Panc1 (cell line): ENCODE results near the gene HIPK2.

Experiments used
- CTCF ChIP-seq: fragments of 450-650 bp; IDR thresholded peaks from 2 replicates; pipeline ENCODE4 v1.5.1; 2017; ENCODE audit warnings: mild to moderate bottlenecking
- TF ChIP-seq, protein P1 (sequence below), 2 experiments: IDR thresholded peaks; 2 replicates each; pipeline ENCODE4 v1.6.1; 2011 to 2012; ENCODE audit warnings: low read depth in 2 of 2, control low read depth in 1 of 2, low read length in 1 of 2, mild to moderate bottlenecking in 1 of 2, moderate library complexity in 1 of 2; ENCODE audit not compliant: insufficient read depth in 1 of 2

DNA sequence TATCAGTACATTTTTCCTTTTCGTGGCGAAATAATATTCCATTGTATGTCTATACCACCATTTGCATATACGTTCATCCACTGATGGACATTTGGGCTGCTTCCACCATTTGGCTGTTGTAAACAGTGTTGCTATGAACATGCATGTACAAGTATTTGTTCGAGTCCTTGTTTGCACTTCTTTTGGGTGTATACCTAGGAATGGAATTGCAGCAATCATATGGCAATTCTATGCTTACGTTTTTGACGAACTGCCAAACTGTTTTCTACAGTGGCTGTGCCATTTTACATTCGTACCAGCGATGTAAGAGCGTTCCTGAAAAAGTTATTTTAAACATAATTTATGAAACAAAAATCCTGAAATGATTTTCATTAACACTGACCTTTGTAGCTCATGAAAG is 79.5 kb downstream of the HIPK2 start:
- TF ChIP-seq CTCF: no peak
- TF ChIP-seq, protein P1, sequence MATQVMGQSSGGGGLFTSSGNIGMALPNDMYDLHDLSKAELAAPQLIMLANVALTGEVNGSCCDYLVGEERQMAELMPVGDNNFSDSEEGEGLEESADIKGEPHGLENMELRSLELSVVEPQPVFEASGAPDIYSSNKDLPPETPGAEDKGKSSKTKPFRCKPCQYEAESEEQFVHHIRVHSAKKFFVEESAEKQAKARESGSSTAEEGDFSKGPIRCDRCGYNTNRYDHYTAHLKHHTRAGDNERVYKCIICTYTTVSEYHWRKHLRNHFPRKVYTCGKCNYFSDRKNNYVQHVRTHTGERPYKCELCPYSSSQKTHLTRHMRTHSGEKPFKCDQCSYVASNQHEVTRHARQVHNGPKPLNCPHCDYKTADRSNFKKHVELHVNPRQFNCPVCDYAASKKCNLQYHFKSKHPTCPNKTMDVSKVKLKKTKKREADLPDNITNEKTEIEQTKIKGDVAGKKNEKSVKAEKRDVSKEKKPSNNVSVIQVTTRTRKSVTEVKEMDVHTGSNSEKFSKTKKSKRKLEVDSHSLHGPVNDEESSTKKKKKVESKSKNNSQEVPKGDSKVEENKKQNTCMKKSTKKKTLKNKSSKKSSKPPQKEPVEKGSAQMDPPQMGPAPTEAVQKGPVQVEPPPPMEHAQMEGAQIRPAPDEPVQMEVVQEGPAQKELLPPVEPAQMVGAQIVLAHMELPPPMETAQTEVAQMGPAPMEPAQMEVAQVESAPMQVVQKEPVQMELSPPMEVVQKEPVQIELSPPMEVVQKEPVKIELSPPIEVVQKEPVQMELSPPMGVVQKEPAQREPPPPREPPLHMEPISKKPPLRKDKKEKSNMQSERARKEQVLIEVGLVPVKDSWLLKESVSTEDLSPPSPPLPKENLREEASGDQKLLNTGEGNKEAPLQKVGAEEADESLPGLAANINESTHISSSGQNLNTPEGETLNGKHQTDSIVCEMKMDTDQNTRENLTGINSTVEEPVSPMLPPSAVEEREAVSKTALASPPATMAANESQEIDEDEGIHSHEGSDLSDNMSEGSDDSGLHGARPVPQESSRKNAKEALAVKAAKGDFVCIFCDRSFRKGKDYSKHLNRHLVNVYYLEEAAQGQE (IDR thresholded peaks at IDR 0.05; ENCODE audit: insufficient read depth in 1 of 2, low read depth in 2 of 2, low read length in 1 of 2): no peak
